Stimulated activated naive CD8-positive, alpha-beta T cell treated with anti-CD3 and anti-CD28 coated beads, Interleukin-15, amount 100 ng/mL, for 72 hours (primary cell): ENCODE results near the gene EPS8L1.
"Not testable (repeated sequence)": the region's sequence is repeated elsewhere in the genome, so short reads cannot be mapped to it uniquely, and the experiment has no call there.

Experiments used
- ATAC-seq: fragments of 150-1000 bp; cut with Tn5 transposase; 2 replicates; pipeline ENCODE4 v1.10.0; 2021; ENCODE audit warnings: mild to moderate bottlenecking, moderate library complexity
- DNase-seq, 2 donors: peaks; one replicate each; pipeline ENCODE4 v3.0.0; 2021 to 2022
- H3K27ac Mint-ChIP-seq, 2 donors: one replicate each; pipeline ENCODE4 v1.8.0; 2022; ENCODE audit warnings: mild to moderate bottlenecking in 2 of 2, mixed read lengths in 2 of 2, moderate library complexity in 2 of 2
- H3K27me3 Mint-ChIP-seq: one replicate; pipeline ENCODE4 v1.8.0; 2022; ENCODE audit warnings: mixed read lengths
- H3K4me1 Mint-ChIP-seq: one replicate; pipeline ENCODE4 v1.8.0; 2022; ENCODE audit warnings: mild to moderate bottlenecking, mixed read lengths
- H3K4me3 Mint-ChIP-seq, 2 donors: one replicate each; pipeline ENCODE4 v1.8.0; 2022; ENCODE audit warnings: mild to moderate bottlenecking in 2 of 2, mixed read lengths in 2 of 2, moderate library complexity in 1 of 2
- H3K9me3 Mint-ChIP-seq, 2 donors: one replicate each; pipeline ENCODE4 v1.8.0; 2022; ENCODE audit warnings: mixed read lengths in 2 of 2

EPS8L1 gene

DNA sequence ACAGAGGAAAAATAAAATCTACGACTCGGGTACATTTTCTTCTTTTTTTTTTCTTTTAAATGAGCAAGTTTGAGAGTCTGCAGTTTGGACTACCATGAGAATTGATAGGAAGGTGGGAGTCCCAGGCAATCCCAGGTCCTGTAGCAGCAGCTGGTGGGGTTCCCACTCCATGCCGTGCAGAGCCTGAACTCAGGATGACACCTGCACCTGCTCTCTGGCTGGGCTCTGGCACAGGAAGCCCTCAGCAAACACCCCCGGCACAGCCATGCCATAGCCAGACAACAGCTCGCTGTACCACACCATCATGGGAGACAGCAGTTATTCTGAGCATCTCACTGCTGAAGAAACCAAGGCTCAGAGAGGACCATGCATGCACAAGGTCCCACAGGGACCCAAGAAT lies 31.4 kb upstream of the EPS8L1 start:
- Mint-ChIP-seq H3K27me3 (no peaks in the 10 kb centered on the region), H3K4me3 (no peak overlapping the region), H3K27ac (no peak overlapping the region), H3K9me3 (no peaks in the 10 kb centered on the region), H3K4me1 (peaks cover 25% of the 10 kb centered on the region)
- no peak for ATAC-seq
- no peak for DNase-seq

DNA sequence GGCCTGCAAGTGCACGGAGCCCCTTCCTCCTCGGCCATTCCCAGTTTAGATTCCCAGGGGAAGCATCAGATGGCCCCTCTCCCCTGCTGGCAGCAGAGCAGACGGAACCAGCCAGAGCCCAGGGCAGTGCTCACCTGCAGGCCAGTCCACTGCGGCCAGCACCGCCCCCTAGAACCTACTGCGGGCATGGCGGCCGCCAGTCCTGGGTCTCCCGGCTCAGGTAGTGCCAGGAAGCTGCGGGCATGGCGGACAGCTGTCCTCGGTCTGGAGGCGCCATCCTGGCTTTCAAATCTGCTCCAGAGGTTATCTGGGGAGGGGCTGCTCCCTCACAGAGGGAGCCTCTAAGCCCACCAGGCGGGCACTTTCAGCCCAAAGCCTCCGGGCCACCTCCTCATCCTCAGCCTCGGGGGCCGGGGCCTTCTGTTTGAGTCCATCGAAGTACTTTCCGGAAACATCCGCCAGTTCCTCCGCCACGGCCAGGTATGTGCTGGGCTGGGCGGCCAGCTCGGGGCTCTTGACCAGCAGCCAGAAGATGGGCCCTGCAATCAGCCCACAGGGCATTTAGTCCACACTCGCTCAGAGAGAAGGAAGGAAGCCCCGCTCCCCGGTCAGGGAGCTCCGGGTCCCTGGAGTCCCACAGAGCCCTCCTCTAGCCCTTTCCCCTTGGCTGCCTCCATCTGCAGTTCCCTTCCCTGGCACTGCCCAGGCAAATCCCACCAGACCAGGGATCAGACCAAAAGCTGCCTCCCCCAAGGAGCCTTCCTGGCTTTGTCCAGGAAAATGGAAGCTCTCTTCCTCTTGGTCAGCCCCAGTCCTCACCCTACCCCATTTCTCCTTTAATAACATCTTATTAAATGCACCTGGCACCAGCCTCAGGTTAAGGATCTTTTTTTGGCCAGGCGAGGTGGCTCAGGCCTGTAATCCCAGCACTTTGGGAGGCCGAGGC lies 30.6 kb upstream of the EPS8L1 start:
- H3K27ac Mint-ChIP-seq = peak overlapping the region in 1 of 2 donors; percentile 34
- no peaks in the 10 kb centered on the region for H3K27me3 Mint-ChIP-seq
- H3K4me3 Mint-ChIP-seq = no peak overlapping the region
- no peak for DNase-seq
- peaks cover 25% of the 10 kb centered on the region for H3K4me1 Mint-ChIP-seq
- H3K9me3 Mint-ChIP-seq = no peaks in the 10 kb centered on the region
- no peak for ATAC-seq

DNA sequence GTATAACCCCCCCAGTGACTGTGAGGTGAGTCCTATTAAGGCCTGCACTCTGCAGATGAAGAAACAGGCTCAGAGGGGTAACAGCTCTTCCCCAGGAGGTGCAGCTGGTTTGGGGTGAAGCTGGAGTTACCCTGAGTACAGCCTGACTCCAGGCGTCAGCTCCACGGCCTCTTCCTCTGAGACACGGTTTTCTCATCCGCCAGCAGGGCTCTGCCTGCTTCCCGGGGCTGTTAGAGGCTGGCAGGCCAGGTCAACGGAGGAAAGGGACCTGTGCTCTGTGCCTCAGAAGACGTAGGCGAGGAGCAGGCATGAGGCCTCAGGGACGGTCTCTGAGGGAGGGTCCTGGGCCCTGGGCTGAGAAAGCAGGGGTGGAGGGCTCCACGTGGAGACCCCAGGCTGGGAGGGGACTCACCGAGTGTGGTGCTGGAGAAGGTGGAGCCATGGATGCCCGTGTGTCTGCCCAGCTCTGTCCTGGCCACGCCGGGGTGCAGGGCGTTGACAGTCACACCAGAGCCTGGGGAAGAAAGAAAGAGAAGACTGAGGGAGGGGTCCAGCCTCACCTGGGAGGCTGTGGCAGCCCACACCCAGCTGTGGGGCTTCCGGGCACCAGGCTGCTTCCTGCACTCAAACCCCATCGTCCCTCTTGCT lies 28.6 kb upstream of the EPS8L1 start:
- Mint-ChIP-seq H3K4me3 (no peak overlapping the region), H3K27ac (no peak overlapping the region), H3K27me3 (no peaks in the 10 kb centered on the region), H3K4me1 (peaks cover 13% of the 10 kb centered on the region), H3K9me3 (no peaks in the 10 kb centered on the region)
- no peak for ATAC-seq
- DNase-seq = no peak

DNA sequence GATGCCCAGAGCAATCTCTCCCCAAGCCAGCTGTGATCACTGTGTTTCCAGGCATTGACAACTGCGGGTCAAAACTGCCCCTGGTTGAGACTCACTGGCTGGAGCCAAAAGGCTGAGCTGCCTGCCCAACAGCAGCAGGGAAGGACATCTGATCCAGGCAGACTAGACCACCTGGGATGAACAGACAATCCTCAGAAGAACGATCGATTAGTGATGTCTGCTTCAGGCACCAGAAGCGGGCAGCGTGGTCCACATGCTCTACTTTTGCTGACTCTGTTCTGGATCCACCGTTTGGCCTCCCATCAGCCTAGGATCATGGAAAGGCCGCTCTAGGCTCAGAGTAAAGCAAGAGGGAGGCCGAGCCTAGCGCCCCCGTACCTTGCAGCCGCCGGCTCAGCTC lies 27.7 kb upstream of the EPS8L1 start:
- Mint-ChIP-seq H3K4me1 (peaks cover 4% of the 10 kb centered on the region), H3K9me3 (no peaks in the 10 kb centered on the region), H3K27ac (no peak overlapping the region), H3K27me3 (no peaks in the 10 kb centered on the region), H3K4me3 (no peak overlapping the region)
- ATAC-seq (no peak), DNase-seq (no peak)

DNA sequence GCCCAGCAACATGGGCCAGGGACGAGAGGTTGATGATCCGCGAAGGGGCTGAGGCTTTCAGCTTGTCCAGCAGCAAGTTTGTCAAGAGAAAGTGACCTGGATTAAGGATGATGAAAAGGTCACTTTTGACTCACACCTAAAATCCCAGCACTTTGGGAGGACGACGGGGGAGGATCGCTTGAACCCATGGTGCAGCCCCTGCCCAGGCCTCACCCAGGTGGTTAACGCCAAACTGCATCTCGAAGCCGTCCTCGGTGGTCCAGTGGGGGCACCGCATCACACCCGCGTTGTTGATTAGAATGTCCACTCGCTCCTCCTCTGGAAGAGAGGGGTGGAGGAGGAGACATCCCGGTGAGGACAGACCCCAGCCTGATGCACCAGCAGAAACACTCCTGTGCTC lies 27.2 kb upstream of the EPS8L1 start:
- H3K9me3 Mint-ChIP-seq = no peaks in the 10 kb centered on the region
- ATAC-seq = no peak
- no peaks in the 10 kb centered on the region for H3K4me1 Mint-ChIP-seq
- no peak overlapping the region for H3K27ac Mint-ChIP-seq
- DNase-seq = no peak
- no peaks in the 10 kb centered on the region for H3K27me3 Mint-ChIP-seq
- no peak overlapping the region for H3K4me3 Mint-ChIP-seq

DNA sequence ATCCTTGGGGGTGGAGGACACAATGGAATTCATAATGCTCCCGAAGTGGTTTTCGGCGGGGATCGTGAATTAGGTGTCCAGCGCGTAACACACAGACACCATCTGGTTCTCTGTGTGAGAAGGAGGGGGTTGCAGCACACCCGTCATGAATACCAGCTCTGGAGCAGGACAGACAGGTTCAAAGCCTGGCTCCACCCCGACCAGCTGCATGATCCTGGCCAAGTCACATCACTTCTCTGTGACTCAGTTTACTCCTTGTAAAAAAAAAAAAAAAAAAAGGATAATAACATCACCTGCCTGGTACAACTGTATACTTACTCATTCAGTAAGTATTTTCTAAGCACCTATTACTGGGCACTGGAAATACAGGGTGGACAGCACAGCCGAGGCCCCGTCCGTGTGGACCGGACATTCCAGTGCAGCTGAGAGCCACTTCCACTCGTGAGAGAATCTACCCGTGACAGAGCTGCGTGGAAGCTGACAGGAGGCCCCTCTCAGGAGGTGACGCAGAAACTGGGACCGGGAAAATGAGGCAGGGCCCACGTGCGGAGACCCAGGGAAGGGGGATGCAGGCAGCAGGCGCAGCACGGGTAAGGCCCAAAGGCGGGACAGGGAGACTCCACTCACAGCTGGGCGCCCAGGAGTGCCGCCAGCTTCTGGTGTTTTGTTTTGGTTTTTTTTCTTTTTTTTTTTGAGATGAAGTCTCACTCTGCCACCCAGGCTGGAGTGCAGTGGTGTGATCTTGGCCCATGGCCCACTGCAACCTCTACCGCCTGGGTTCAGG lies 24.7 kb upstream of the EPS8L1 start:
- Mint-ChIP-seq H3K4me1 (no peaks in the 10 kb centered on the region), H3K4me3 (no peak overlapping the region)
- ATAC-seq = no peak

DNA sequence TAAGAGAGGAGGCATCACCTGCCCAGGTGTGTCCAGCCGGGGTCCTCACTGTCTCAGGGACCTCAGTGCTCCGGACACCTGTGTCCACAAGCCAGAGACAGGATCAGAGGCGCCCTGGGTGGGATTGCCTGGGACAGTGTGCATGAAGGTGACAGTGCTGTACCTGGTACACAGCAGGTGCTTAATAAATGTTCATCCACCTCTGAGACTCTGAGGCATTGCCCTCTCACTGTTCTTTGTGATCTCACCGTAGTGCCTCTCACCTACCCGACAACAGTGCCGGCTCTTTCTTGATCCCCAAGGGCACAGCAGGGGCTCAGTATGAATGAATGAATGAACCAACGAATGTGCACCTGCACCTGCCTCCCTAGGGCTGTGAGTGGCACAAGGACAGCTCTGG lies 21.9 kb upstream of the EPS8L1 start:
- no peaks in the 10 kb centered on the region for H3K9me3 Mint-ChIP-seq
- H3K4me3 Mint-ChIP-seq = no peak overlapping the region
- no peaks in the 10 kb centered on the region for H3K4me1 Mint-ChIP-seq
- ATAC-seq (no peak), DNase-seq (no peak)
- no peaks in the 10 kb centered on the region for H3K27me3 Mint-ChIP-seq
- peak overlapping the region in 1 of 2 donors; percentile 40 for H3K27ac Mint-ChIP-seq

More for the DNA sequence above, 24.7 kb upstream of the EPS8L1 start:
- no peaks in the 10 kb centered on the region for H3K27me3 Mint-ChIP-seq
- no peak for DNase-seq
- H3K9me3 Mint-ChIP-seq = no peaks in the 10 kb centered on the region
- H3K27ac Mint-ChIP-seq = no peak overlapping the region

DNA sequence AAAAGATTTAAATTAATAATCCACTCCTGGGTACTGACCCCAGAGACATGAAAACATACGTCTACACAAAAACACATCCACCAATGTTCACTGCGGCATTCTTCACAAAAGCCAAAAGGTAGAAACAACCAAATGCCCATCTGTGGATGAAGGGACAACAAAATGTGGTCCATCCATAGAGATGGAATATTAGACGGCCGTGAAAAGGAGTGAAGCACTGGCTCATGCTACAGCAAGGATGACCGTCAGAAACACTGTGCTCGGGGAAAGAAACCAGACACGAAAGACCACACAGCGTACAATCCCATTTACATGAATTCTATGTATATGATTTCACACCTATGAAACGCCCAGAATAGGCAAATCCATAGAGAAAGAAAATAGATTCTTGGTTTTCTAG lies 18.8 kb upstream of the EPS8L1 start:
- Mint-ChIP-seq H3K4me1 (peaks cover 19% of the 10 kb centered on the region), H3K4me3 (no peak overlapping the region), H3K27ac (no peak overlapping the region), H3K9me3 (no peaks in the 10 kb centered on the region), H3K27me3 (no peaks in the 10 kb centered on the region)
- no peak for ATAC-seq
- no peak for DNase-seq

DNA sequence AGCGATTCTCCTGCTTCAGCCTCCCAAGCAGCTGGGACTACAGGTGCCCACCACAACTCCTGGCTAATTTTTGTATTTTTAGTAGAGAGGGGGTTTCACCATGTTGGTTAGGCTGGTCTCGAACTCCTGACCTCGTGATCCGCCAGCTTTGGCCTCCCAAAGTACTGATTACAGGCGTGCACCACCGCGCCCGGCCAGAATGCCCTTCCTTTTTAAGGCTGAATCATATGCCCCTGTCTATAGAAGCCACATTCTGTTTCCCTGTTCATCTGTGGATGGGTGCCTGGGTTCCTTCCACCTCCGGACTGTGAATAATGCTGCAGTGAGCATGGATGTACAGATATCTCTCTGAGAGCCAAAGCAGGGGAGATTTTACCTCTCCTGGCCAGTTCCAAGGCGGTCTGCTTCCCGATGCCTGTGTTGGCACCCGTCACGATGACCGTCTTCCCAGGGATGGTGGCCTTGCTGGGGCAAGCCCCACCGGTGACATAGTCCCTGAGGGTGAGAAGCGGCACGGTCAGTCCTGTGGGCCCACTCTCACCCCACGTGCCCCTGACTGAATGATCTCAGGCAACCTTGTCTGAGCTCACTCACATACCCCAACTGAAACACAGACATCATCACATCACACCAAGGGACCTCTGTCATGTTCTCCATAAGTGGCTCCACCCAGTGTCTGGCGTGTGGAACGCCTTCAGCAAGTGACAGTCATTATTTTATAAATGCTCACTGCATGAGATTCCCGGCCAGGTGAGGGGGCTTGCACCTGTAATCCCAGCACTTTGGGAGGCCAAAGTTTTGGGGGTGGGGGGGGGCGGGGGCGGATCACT lies 16.7 kb upstream of the EPS8L1 start:
- no peak for DNase-seq
- no peak overlapping the region for H3K4me3 Mint-ChIP-seq
- no peaks in the 10 kb centered on the region for H3K9me3 Mint-ChIP-seq
- H3K4me1 Mint-ChIP-seq = peaks cover 26% of the 10 kb centered on the region
- peaks cover 4% of the 10 kb centered on the region for H3K27me3 Mint-ChIP-seq
- no peak overlapping the region for H3K27ac Mint-ChIP-seq
- no peak for ATAC-seq

DNA sequence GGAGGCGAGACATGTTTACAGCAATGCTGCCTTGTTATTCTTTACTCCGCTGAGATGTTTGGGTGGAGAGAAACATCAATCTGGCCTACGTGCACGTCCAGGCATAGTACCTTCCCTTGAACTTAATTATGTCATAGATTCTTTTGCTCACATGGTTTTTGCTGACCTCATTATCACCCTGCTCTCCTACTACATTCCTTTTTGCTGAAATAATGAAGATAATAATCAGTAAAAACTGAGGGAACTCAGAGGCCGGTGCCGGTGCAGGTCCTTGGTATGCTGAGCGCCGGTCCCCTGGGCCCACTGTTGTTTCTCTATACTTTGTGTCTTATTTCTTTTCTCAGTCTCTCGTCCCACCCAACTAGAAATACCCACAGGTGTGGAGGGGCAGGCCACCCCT lies 15.4 kb upstream of the EPS8L1 start:
- H3K4me3 Mint-ChIP-seq, DNase-seq, H3K9me3 Mint-ChIP-seq, ATAC-seq, H3K27me3 Mint-ChIP-seq: not testable (repeated sequence)
- Mint-ChIP-seq H3K27ac (peak overlapping the region in 1 of 2 donors; percentile 82), H3K4me1 (peaks cover 26% of the 10 kb centered on the region)

DNA sequence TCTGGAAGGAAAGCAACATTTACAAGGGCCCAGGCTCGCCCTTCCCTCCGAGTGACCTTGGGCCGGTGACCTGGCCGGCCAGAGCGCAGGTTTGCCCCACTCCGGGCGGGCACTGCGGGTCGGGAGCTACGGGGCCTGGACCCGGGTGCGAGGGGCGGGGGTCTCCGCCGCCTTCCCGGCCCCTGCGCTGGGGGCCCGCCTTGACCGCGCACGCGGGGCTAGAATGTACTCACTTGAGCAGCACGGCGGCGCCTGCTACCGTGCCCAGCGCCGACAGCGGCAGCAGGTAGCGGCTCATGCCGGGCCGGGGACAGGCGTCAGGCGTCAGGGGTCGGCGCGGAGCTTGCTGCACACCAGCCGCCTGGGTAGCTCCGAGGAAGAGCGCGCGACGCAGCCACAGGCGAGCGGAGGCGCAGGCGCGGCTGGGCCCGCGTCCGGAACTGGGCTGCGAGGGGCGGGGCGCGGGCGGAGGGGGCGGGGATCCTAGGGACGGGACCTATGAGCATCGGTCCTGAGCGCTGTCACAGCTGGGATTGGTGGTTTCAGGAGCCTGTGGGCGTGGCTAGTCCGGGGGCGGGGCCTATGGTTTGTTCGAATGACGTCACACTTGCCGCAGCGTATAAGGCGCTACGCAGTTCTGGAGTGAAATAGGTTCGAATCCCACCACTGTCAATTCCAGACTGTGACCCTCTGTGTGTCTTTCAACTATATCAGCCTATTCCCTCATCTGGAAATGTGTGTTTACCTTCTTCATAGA lies 12.8 kb upstream of the EPS8L1 start, which contains the start of gene RDH13:
TSS of gene RDH13 (minus strand) at position 414 of the 757 bp plus-strand sequence. CDS start at position 298, 116 bp downstream.
- H3K9me3 Mint-ChIP-seq = no peaks in the 10 kb centered on the region
- peak within 1 kb of the TSS; percentile 86 to 88 for H3K4me3 Mint-ChIP-seq
- ATAC-seq (peak; percentile 99), DNase-seq (peak; percentile 97 to 98)
- H3K4me1 Mint-ChIP-seq = peaks cover 26% of the 10 kb centered on the region
- H3K27ac Mint-ChIP-seq = peak within 1 kb of the TSS in 1 of 2 donors; percentile 93
- H3K27me3 Mint-ChIP-seq = peaks cover 28% of the 10 kb centered on the region

DNA sequence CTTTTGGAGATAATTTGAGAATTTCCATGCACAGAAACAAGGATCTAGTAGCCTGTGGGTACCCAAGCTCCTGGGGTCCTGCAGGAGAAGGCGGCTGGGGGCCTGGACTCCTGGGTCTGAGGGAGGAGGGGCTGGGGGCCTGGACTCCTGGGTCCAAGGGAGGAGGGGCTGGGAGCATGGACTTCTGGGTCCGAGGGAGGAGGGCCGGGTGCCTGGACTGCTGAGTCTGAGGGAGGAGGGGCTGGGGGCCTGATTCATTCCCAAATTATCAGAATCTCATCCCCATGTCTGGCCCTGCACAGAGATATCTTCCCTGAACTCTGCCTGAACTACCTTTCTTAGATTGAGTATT lies 12.2 kb upstream of the EPS8L1 start:
- ATAC-seq (no peak), DNase-seq (no peak)
- Mint-ChIP-seq H3K4me3 (peak overlapping the region in 1 of 2 donors; percentile 86), H3K9me3 (no peaks in the 10 kb centered on the region), H3K4me1 (peaks cover 26% of the 10 kb centered on the region), H3K27me3 (peaks cover 34% of the 10 kb centered on the region), H3K27ac (no peak overlapping the region)

DNA sequence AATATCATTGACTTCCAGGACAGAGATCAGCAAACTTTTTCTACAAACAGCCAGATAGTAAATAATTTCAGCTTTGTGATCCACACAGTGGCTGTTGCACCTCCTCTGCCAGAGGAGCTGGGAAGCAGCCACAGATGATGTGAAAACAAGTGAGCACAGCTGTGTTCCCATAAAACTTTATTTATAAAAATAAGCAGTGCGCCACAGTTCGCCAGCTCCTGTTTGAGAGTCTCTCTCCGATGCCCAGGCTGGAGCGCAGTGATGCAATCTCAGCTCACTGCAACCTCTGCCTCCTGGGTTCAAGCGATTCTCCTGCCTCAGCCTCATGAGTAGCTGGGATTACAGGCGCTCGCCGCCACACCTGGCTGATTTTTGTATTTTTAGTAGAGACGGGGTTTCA lies 10.2 kb upstream of the EPS8L1 start:
- not testable (repeated sequence) for H3K9me3 Mint-ChIP-seq, H3K27ac Mint-ChIP-seq, DNase-seq, ATAC-seq, H3K4me3 Mint-ChIP-seq
- peaks cover 54% of the 10 kb centered on the region for H3K27me3 Mint-ChIP-seq
- peaks cover 26% of the 10 kb centered on the region for H3K4me1 Mint-ChIP-seq

DNA sequence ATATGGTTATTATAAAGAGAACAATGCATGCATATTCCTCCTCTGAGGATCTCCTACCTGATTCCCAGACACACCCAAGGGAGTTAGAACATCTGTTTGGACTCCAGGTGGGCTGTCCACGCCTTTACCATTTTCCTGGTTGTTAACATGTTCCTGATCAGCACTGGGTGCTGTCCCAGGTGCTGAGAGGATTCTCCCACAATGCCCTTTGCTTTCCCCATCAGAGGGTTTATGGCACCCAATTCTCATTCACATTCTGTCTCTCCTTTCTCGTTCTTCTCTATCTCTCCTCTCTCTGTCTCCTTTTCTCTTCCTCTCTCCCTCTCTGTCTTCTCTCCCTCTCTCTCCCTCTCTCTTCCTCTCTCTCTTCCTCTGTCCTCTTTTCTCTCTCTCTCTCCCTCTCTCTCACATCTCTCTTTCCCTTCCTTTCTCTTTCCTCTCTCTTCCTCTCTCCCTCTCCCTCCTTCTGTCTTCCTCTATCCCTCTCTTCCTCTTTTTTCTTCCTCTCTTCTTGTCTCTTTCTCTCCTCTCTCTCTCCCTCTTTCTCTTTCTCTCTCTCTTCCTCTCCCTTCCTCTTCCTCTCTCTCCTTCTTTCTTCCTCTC lies 9.5 kb upstream of the EPS8L1 start:
- H3K27ac Mint-ChIP-seq = no peak overlapping the region
- H3K4me3 Mint-ChIP-seq = no peak overlapping the region
- H3K4me1 Mint-ChIP-seq = peaks cover 22% of the 10 kb centered on the region
- no peaks in the 10 kb centered on the region for H3K9me3 Mint-ChIP-seq
- no peak for DNase-seq
- peaks cover 61% of the 10 kb centered on the region for H3K27me3 Mint-ChIP-seq
- ATAC-seq = no peak
